ENCODE measurements around the gene PPP1R1C.
A peak's percentile ranks its signal among the peaks of the same experiment; 100 is the strongest.

The PPP1R1C gene

GRCh38 chr2:181973171-181973783 lies 12.4 kb upstream of the PPP1R1C start:
- Histone ChIP-seq H3K9me3 (peaks cover 0 to 7% (median 0%) of the 10 kb centered on the region in 3 donors), H3K27me3 (no peaks in the 10 kb centered on the region), H3K27ac (no peak overlapping the region), H3K4me3 (no peak overlapping the region), H3K4me1 (no peaks in the 10 kb centered on the region), H3K36me3 (no peaks in the 10 kb centered on the region)
- no peak for TF ChIP-seq CTCF (IDR thresholded peaks at IDR 0.05)
- intact Hi-C loops (cut with DNase I; ENCODE audit: low total_unique reads) = no loop called here
- DNase-seq = no peak

GRCh38 chr2:181977661-181978350 lies 7.8 kb upstream of the PPP1R1C start:
- no peak for DNase-seq
- no peaks in the 10 kb centered on the region for H3K9me3 ChIP-seq
- H3K36me3 ChIP-seq = no peaks in the 10 kb centered on the region
- H3K4me3 ChIP-seq = no peak overlapping the region
- no peaks in the 10 kb centered on the region for H3K27me3 ChIP-seq
- no peaks in the 10 kb centered on the region for H3K4me1 ChIP-seq
- intact Hi-C loops (cut with DNase I; ENCODE audit: low total_unique reads) = no loop called here
- H3K27ac ChIP-seq = no peak overlapping the region
- TF ChIP-seq CTCF (IDR thresholded peaks at IDR 0.05) = no peak

- H3K36me3 ChIP-seq = no peaks in the 10 kb centered on the region
- no peak for TF ChIP-seq CTCF (IDR thresholded peaks at IDR 0.05)
- no peak for DNase-seq
- no peak overlapping the region for H3K27ac ChIP-seq
- no peaks in the 10 kb centered on the region for H3K4me1 ChIP-seq
- no peak overlapping the region for H3K4me3 ChIP-seq
- no peaks in the 10 kb centered on the region for H3K9me3 ChIP-seq
- H3K27me3 ChIP-seq = no peaks in the 10 kb centered on the region
- intact Hi-C loops (cut with DNase I; ENCODE audit: low total_unique reads) = no loop called here
These were observed 7.1 kb upstream of the PPP1R1C start for GRCh38 chr2:181978351-181979150.

GRCh38 chr2:181984060-181984459 lies 1.6 kb upstream of the PPP1R1C start:
- H3K4me3 ChIP-seq = no peak overlapping the region
- no peak overlapping the region for H3K27ac ChIP-seq
- intact Hi-C loops (cut with DNase I; ENCODE audit: low total_unique reads) = no loop called here
- H3K9me3 ChIP-seq = no peaks in the 10 kb centered on the region
- no peak for DNase-seq
- H3K36me3 ChIP-seq = no peaks in the 10 kb centered on the region
- H3K27me3 ChIP-seq = no peaks in the 10 kb centered on the region
- no peak for TF ChIP-seq CTCF (IDR thresholded peaks at IDR 0.05)
- H3K4me1 ChIP-seq = peaks cover 0 to 14% (median 3%) of the 10 kb centered on the region in 4 donors

- TF ChIP-seq CTCF (IDR thresholded peaks at IDR 0.05) = no peak
- Histone ChIP-seq H3K4me1 (peaks cover 0 to 14% (median 3%) of the 10 kb centered on the region in 4 donors), H3K36me3 (no peaks in the 10 kb centered on the region), H3K27ac (peak overlapping the region; percentile 33 to 44), H3K9me3 (no peaks in the 10 kb centered on the region), H3K4me3 (no peak overlapping the region), H3K27me3 (no peaks in the 10 kb centered on the region)
- intact Hi-C loops (cut with DNase I; ENCODE audit: low total_unique reads) = no loop called here
- no peak for DNase-seq
These were observed 630 bp upstream of the PPP1R1C start for GRCh38 chr2:181984814-181985631.

All from tibial artery (tissue), 4 donors.